Measurements from ENCODE around the gene EFCAB12.

DNA sequence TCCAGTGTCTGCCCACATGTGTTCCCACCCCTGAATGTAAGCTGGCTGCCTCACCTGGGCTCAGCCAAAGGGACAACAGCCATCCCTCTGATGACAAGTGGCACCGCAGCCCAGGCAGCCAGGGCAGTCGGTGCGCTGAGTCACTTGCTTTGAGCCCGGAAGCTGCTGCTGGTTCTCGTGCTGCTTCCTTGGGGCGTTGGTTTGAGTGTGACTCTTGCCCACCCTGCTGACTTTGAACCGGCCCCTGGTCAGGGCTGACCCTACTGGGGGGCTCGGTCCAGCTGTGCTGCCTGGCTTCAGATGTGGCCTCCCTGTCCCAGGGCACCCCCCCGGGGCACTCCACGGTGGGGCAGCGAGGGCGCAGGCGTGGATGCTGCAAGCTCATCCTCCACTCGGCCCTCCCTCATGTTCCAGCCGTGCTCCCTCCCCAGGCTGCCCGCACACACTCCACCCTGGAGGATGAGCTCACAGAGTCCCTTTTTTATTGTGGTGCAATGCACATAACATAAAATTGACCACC, 62.1 kb downstream of the EFCAB12 start:
- TF ChIP-seq, protein P1, sequence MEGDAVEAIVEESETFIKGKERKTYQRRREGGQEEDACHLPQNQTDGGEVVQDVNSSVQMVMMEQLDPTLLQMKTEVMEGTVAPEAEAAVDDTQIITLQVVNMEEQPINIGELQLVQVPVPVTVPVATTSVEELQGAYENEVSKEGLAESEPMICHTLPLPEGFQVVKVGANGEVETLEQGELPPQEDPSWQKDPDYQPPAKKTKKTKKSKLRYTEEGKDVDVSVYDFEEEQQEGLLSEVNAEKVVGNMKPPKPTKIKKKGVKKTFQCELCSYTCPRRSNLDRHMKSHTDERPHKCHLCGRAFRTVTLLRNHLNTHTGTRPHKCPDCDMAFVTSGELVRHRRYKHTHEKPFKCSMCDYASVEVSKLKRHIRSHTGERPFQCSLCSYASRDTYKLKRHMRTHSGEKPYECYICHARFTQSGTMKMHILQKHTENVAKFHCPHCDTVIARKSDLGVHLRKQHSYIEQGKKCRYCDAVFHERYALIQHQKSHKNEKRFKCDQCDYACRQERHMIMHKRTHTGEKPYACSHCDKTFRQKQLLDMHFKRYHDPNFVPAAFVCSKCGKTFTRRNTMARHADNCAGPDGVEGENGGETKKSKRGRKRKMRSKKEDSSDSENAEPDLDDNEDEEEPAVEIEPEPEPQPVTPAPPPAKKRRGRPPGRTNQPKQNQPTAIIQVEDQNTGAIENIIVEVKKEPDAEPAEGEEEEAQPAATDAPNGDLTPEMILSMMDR (conservative IDR thresholded peaks at IDR 0.05; ENCODE audit: low read depth, low read length) = no peak
- TF ChIP-seq RFX5 (IDR thresholded peaks at IDR 0.05; ENCODE audit: low read depth, low read length) = no peak
- TF ChIP-seq POLR2A (IDR thresholded peaks at IDR 0.05; ENCODE audit: low read depth, low read length) = no peak
